Left ventricle myocardium superior (tissue), 1 donor: ENCODE data around the gene SLC7A6. TPM values are rescaled to one million over a fixed set of nuclear protein-coding genes. Genes with fewer than 3 reads are reported as not detected.

Experiments used
- ATAC-seq: fragments of 200-7000 bp; cut with Tn5 transposase; one replicate; pipeline ENCODE4 v1.9.1; 2020; ENCODE audit warnings: mild to moderate bottlenecking, moderate library complexity
- DNase-seq: peaks from one replicate; pipeline ENCODE4 v3.0.0-alpha.2; 2020
- intact Hi-C: fragments of 100-400 bp; cut with micrococcal nuclease; formaldehyde crosslinking; loops from one replicate; pipeline ENCODE4 v1.11.0; 2022
- total RNA-seq: library from RNA; stranded (reverse); fragmentation: NEBNext Ultra II Directional; extraction: Animal tissue kit (Norgen Biotek cat#: 25700); gene quantifications from one replicate; pipeline ENCODE4 v1.2.1, GENCODE V29; 2021
- donor health status: DM: no; HTN: yes; CAD: no; lungs with severe emphysema.

SLC7A6 gene
- total RNA-seq, 1 donor from 2014 or later = 38.2 TPM

DNA sequence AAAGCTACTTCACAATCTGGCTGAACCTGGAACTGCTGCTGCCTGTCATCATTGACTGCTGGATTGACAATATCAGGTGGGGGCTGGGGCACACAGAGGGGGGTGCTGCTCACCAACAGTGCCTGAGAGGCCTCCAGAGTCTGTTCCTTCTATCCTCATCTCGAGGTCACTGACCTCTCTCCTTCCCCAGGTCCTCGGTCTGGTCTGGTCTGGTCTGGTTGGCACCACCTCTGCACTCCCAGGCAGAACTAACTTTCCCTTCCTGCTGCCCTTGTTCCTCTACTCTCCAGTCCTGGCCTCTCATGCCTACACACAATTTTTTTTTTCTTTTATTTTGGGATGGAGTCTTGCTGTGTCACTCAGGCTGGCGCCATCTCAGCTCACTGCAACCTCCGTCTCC, 15.0 kb upstream of the SLC7A6 start:
- ATAC-seq (no peak), DNase-seq (no peak)
- intact Hi-C loops = no loop called here

DNA sequence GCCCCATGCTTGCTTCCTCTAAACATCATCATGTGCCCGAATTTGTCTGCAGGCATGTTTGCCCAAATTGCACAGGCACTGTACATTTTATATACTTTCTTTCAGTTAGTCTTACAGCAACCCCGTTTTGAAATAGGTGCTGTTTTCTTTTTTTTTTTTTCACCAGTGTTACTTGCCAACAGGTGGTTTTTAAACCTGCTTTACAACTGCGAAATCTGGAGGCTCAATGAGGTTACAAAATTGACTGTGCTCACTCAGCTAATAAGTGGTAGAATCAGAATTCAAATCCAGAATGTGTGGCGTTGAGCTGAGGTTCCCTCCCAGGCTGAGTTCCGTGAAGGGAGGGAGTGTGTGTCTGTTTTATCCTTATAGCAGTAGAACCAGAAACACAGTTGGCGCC, 13.4 kb upstream of the SLC7A6 start:
- no peak for DNase-seq
- intact Hi-C loops = no loop called here
- no peak for ATAC-seq

DNA sequence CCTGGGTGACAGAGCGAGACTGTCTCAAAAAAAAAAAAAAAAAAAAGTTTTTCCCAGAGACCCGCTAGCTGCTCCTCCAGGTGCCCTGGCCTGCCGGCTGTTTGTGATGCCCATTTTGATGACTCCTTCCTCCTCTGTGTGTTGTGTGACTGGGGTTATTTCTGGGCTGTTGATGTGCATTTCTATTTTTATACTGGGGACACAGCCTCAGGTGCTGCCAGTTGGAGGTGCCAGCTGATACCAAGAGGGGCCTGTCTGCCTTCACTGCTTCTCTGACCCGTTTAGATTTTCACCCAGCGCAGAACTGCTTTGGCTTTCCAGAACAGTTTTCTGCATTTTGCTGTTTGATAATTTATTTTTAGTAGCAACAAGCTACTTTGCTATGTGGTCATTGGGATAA, 12.5 kb upstream of the SLC7A6 start:
- DNase-seq (peak; percentile 67), ATAC-seq (peak; percentile 87)
- intact Hi-C loops = no loop called here

- intact Hi-C loops = no loop called here
- peak; percentile 44 for ATAC-seq
- no peak for DNase-seq
Observed at GRCh38 chr16:68252383-68252782, 11.9 kb upstream of the SLC7A6 start.

DNA sequence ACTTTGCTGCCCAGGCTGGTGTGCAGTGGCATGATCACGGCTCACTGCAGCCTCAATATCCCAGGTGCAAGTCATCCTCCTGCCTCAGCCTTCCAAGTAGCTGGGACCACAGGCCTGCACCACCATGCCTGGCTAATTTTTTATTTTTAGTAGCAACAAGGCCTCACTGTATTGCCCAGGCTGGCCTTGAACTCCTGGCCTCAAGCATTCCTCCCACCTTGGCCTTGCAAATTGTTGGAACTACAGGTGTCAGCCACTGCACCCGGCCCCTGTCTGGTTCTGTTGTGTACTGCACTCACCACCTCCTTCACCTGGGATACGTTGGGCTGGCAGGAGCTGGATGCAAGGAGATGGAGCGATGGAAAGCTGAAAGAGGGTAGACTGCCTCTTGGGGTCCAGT, 10.6 kb upstream of the SLC7A6 start:
- no peak for ATAC-seq
- intact Hi-C loops = no loop called here
- DNase-seq = no peak

- ATAC-seq = no peak
- no peak for DNase-seq
- intact Hi-C loops = no loop called here
Observed at GRCh38 chr16:68255712-68256111, 8.6 kb upstream of the SLC7A6 start.

- ATAC-seq (no peak), DNase-seq (no peak)
- intact Hi-C loops = no loop called here
Observed at GRCh38 chr16:68257251-68257905, 6.9 kb upstream of the SLC7A6 start.

- peak; percentile 50 for ATAC-seq
- DNase-seq = peak; percentile 59
- intact Hi-C loops = no loop called here
Observed at GRCh38 chr16:68257906-68258800, 6.2 kb upstream of the SLC7A6 start.

DNA sequence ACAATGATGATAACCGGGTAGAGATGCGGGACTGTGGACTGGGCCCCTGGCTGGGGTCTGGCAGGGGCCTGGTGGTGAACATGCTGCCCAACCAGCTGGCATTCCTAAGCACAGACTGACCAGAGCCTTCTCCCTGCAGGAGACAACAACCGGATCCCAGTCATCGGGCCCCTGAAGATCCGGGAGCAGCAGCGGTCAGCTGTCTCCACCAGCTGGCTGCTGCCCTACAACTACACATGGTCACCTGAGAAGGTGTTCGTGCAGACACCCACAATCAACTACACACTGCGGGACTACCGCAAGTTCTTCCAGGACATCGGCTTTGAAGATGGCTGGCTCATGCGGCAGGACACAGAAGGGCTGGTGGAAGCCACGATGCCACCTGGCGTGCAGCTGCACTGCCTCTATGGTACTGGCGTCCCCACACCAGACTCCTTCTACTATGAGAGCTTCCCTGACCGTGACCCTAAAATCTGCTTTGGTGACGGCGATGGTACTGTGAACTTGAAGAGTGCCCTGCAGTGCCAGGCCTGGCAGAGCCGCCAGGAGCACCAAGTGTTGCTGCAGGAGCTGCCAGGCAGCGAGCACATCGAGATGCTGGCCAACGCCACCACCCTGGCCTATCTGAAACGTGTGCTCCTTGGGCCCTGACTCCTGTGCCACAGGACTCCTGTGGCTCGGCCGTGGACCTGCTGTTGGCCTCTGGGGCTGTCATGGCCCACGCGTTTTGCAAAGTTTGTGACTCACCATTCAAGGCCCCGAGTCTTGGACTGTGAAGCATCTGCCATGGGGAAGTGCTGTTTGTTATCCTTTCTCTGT, 5.1 kb upstream of the SLC7A6 start:
- DNase-seq (peak; percentile 71), ATAC-seq (peak; percentile 30)
- intact Hi-C loops = no loop called here

DNA sequence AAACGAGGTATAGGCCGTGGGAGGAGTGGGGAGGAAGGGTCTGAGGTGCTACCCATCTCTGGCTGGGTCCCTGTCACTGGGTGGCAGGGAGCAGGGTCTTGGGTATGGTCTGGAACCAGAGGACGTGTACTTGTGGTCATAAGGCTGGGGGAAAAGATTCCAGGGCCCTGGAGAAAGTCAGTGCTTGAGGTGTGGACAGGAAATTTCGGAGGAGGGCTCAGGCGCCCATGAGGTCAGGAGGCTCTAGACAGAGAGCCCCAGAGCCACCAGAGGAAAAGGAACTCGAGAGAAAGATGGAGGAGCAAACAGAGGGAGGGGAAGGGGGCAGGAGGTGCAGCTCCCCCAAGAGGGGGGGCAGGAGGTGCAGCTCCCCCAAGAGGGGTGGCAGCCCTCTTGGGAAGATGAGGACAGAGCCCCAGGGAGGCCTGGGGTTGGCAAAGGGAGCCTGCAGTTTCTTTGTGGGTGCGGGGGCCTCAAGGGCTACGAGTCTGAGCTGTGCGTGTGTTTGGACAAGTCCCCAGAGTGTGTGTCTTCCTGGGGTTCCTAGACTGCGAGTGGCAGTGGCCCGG, 683 bp upstream of the SLC7A6 start:
- ATAC-seq = no peak
- DNase-seq = no peak
- intact Hi-C loops = no loop called here

DNA sequence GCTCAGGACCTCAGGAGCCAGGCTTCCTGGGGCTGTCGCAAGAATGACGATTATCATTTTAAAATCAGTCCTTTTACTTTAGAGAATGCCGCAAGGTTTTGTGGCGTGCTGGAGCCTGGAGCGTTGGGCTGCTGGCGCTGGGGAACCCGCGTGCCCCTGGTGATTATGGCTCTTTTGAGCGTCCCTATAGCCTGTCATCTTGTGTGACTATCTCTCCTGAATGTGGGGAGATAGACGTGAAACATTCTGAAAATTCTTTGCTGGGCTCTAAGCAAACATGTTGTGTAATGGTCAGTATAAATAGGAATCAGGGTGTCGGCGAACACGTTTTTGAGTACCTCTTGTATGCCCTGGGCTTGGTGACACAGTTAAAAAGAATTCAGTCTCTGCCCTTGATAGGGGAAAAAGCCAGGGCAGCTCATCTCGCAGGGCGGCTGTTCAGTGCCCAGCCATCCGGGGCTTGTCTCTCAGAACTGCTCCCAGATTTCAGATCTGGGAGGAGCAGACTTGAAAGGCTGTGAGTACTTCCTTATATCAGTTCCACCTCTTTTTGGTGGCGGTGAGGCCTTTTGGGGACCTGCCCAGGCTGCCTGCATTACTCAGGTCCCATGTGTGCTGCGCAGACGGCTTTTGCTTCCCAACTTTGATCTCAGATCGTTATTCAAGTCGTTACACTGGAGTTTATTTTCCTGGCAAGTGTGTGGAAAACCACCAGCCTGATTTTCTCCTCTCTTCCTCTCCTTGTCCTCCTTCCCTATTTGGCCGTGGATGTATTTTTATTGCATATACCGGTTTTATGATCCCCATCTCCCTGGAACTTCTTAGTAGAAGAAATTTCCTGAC, 973 bp downstream of the SLC7A6 start:
- DNase-seq (peak; percentile 71), ATAC-seq (peak; percentile 66)
- intact Hi-C loops = loop anchor here (5.0 kb wide), 1 partner anchor 47 kb away; the partner anchor contains the start of genes PRMT7 and SLC7A6OS

- ATAC-seq = no peak
- intact Hi-C loops = loop anchor here (5.0 kb wide), 1 partner anchor 44 kb away; the partner anchor contains the start of genes PRMT7 and SLC7A6OS
- no peak for DNase-seq
Observed at GRCh38 chr16:68267612-68268405, 3.5 kb downstream of the SLC7A6 start.

DNA sequence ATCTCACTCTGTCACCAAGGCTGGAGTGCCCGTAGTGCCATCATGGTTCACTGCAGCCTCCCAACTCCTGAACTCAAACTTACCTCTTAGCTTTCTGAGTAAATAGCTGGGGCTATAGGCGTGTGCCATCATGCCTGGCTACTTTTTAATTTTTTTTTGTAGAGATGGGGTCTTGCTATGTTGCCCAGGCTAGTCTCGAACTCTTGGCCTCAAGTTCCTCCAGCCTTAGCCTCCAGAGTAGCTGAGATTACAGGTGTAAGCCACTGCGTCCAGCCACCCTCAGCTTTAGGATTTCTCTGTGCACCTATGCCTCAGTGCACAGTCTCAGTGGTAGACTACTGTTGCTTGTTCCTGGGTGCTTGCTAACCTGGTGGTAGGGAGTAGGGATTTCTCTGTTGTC, 5.5 kb downstream of the SLC7A6 start:
- DNase-seq (no peak), ATAC-seq (no peak)
- intact Hi-C loops = loop anchor here (5.0 kb wide), 1 partner anchor 43 kb away; the partner anchor contains the start of genes PRMT7 and SLC7A6OS

- DNase-seq (no peak), ATAC-seq (no peak)
- intact Hi-C loops = no loop called here
Observed at GRCh38 chr16:68270353-68270752, 6.0 kb downstream of the SLC7A6 start.

DNA sequence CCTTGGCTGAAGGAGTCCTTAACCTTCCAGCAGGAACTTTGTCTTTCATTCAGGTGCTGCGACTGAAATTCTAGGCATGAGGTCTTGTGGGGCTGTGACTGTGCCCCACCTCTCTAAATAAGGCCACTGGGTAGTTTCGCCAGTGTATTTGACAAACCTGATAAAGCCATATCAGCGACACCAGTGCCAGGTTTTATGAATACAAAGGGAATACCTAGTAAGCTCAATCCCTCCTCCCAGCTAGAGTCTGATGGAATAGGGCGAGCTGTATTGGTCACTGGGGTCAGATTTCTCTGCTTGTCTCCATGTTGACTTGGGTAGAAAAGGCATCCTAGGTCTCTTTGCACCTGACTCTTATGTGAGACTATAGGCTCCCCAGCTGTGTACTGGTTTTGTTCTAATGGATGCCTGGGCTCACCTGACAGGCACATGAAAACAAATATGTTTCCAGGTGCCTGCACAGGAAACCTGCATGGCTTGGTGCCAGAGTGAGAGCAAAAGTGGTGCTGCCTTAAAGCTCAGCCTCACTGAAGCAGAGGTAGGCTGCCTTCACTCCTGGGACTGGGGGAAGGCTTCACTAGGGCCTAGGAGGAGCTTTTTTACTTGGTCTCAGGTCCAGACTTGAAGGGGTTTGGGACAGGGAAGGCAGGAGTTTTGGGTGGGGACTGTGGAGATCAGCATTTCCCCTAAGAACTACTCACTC, 8.3 kb downstream of the SLC7A6 start:
- ATAC-seq (peak; percentile 1), DNase-seq (no peak)
- intact Hi-C loops = no loop called here

DNA sequence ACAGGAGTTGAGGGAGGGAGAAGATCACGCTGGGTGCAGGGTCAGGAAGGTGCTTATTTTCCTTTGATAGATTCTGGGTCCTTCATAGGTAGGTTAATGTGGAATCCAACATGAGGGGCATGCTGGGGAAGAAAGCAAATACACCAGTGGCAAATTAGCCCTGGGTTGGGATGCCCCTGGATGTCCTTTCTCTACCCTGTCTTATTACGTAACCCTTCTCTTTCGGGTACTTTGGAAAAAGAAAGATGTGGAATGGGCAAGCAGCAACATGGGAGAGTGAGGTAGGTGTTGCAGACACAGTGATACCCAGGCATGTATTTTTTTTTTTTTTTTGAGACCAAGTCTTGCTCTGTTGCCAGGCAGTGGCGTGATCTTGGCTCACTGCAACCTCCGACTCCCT, 9.1 kb downstream of the SLC7A6 start:
- intact Hi-C loops = no loop called here
- no peak for ATAC-seq

DNA sequence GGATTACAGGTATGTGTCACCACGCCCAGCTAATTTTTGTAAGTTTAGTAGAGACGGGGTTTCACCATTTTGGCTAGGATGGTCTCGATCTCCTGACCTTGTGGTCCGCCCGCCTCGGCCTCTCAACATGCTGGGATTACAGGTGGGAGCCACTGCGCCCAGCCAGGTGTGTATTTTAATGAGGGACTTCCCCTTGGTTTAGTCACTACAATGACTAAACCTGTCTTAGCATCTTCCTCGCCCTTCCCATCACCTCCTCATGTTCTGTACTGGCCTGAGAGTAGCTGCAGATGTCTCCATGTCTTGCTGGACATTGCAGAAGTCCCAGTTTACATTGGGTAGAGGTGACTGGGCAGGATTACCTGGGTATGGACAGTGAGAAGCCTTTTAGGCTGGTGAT, 9.6 kb downstream of the SLC7A6 start:
- no peak for ATAC-seq
- no peak for DNase-seq
- intact Hi-C loops = no loop called here

More for the DNA sequence above, 9.1 kb downstream of the SLC7A6 start:
- no peak for DNase-seq
